Fibroblast of lung (primary cell): Measurements from ENCODE around the gene SLC16A9.

Experiments used
- CTCF ChIP-seq, 2 donors: IDR thresholded peaks in 1 of 2; conservative IDR thresholded peaks in 1 of 2; 1 replicate in 1 of 2; 2 replicates in 1 of 2; pipeline ENCODE4 v1.5.1; 2011 to 2012; ENCODE audit warnings: low read length in 2 of 2, control low read depth in 1 of 2, inconsistent platforms in 1 of 2, low read depth in 1 of 2, mild to moderate bottlenecking in 1 of 2
- EZH2 ChIP-seq: IDR thresholded peaks from 2 replicates; pipeline ENCODE4 v1.5.1; 2012; ENCODE audit warnings: low read length, control low read depth, mild to moderate bottlenecking; ENCODE audit errors: missing control alignments

- TF ChIP-seq CTCF (conservative IDR thresholded peaks at IDR 0.05 in 1 of 2, IDR thresholded peaks at IDR 0.05 in 1 of 2; ENCODE audit: low read depth in 1 of 2, low read length in 2 of 2), result no peak
- TF ChIP-seq EZH2, result no peak
Observed at GRCh38 chr10:59657724-59658123, 51.9 kb downstream of the SLC16A9 start.
